Vagina (tissue), 2 donors: ENCODE results near the gene KLF4.

Experiments
- CTCF ChIP-seq, 3 experiments: fragments of 450-650 bp in 2 of 3; fragments of 200-600 bp in 1 of 3; sonication (generic) in 1 of 3; IDR thresholded peaks; one replicate each; pipeline ENCODE4 v1.5.1; 2017 to 2019; ENCODE audit warnings: antibody characterized with exemption in 3 of 3, mild to moderate bottlenecking in 2 of 3, moderate library complexity in 2 of 3
- POLR2A ChIP-seq, 2 donors: fragments of 450-650 bp; IDR thresholded peaks; one replicate each; pipeline ENCODE4 v1.6.1; 2017; ENCODE audit warnings: antibody characterized with exemption in 2 of 2, mild to moderate bottlenecking in 2 of 2, moderate library complexity in 2 of 2

- TF ChIP-seq CTCF (IDR thresholded peaks at IDR 0.05) (no peak), POLR2A (IDR thresholded peaks at IDR 0.05) (no peak)
Measured at GRCh38 chr9:107471552-107471951, 18.0 kb downstream of the KLF4 start.
